CD4-positive, alpha-beta T cell (primary cell): Measurements from ENCODE around the gene PTPRM. TPM values are rescaled to one million over a fixed set of nuclear protein-coding genes. Genes with fewer than 3 reads are reported as not detected.

Experiments
- ATAC-seq: fragments of 200-7000 bp; cut with Tn5 transposase; one replicate; pipeline ENCODE4 v1.10.0; 2022; ENCODE audit warnings: mild to moderate bottlenecking; ENCODE audit not compliant: poor library complexity
- CTCF ChIA-PET: fragments of 350-600 bp; sonication (Branson Sonifier 250); formaldehyde crosslinking; loops from one replicate; lab custom pipeline; 2021; ENCODE audit warnings: antibody characterized with exemption, inconsistent platforms; lab: Charles Lee
- POLR2A ChIA-PET: fragments of 350-600 bp; sonication (Branson Sonifier 250); formaldehyde crosslinking; loops from one replicate; lab custom pipeline; 2021; ENCODE audit warnings: antibody characterized with exemption, inconsistent platforms; lab: Charles Lee
- DNase-seq, 14 experiments: peaks; one replicate each; pipeline ENCODE4 v3.0.0-alpha.2; 2013 to 2020; ENCODE audit warnings: mixed read lengths in 2 of 14
- H3K27ac ChIP-seq, 2 donors: one replicate each; pipeline versions ENCODE4 v1.5.1 to v1.7.0; 2013; ENCODE audit warnings: low read length in 2 of 2, low read depth in 1 of 2, mild to moderate bottlenecking in 1 of 2
- H3K27me3 ChIP-seq, 2 experiments: 1 replicate in 1 of 2; 2 replicates in 1 of 2; pipeline versions ENCODE4 v1.6.1 to v1.7.0; 2013; ENCODE audit warnings: low read length in 2 of 2, control low read depth in 1 of 2, mild to moderate bottlenecking in 1 of 2, moderate library complexity in 1 of 2; ENCODE audit not compliant: insufficient read depth in 2 of 2, control insufficient read depth in 1 of 2
- H3K36me3 ChIP-seq: one replicate; pipeline ENCODE4 v1.6.1; 2013; ENCODE audit warnings: low read length, control low read depth; ENCODE audit not compliant: insufficient read depth
- H3K4me1 ChIP-seq: one replicate; pipeline ENCODE4 v1.6.1; 2013; ENCODE audit warnings: low read length, control low read depth; ENCODE audit not compliant: insufficient read depth
- H3K4me3 ChIP-seq: one replicate; pipeline ENCODE4 v1.5.1; 2013; ENCODE audit warnings: mild to moderate bottlenecking, low read length, moderate library complexity
- H3K9me3 ChIP-seq, 2 experiments: 1 replicate in 1 of 2; 2 replicates in 1 of 2; pipeline versions ENCODE4 v1.6.1 to v1.7.0; 2013; ENCODE audit warnings: low read length in 2 of 2, mild to moderate bottlenecking in 2 of 2, control low read depth in 1 of 2, moderate library complexity in 1 of 2; ENCODE audit not compliant: control insufficient read depth in 1 of 2, insufficient read depth in 1 of 2
- H3K27ac Mint-ChIP-seq: one replicate; pipeline ENCODE4 v1.8.0; 2020; ENCODE audit warnings: mixed read lengths
- H3K27me3 Mint-ChIP-seq: one replicate; pipeline ENCODE4 v1.8.0; 2021; ENCODE audit warnings: mixed read lengths
- H3K36me3 Mint-ChIP-seq: one replicate; pipeline ENCODE4 v1.8.0; 2021; ENCODE audit warnings: low read depth, mixed read lengths
- H3K4me1 Mint-ChIP-seq: one replicate; pipeline ENCODE4 v1.8.0; 2021; ENCODE audit warnings: low read depth, mixed read lengths
- H3K4me3 Mint-ChIP-seq: one replicate; pipeline ENCODE4 v1.8.0; 2020; ENCODE audit warnings: mild to moderate bottlenecking, mixed read lengths
- H3K9me3 Mint-ChIP-seq: one replicate; pipeline ENCODE4 v1.8.0; 2020; ENCODE audit warnings: mixed read lengths
- CTCF ChIP-seq: fragments of 200-600 bp; IDR thresholded peaks from one replicate; pipeline ENCODE4 v1.8.0; 2022; ENCODE audit warnings: antibody characterized with exemption, mild to moderate bottlenecking
- intact Hi-C, 2 experiments: fragments of 100-400 bp; cut with DNase I in 1 of 2; cut with micrococcal nuclease in 1 of 2; formaldehyde crosslinking; loops; one replicate each; pipeline versions ENCODE4 v1.15.1 to v1.9.0; 2023 to 2025; cut with DNase I, micrococcal nuclease
- polyA plus RNA-seq, 2 donors: library from polyadenylated mRNA; unstranded; fragments of 120-200 nt; gene quantifications; one replicate each; pipeline ENCODE4 v1.2.1, GENCODE V29; 2013
- total RNA-seq, 174 experiments: library from RNA in 2 of 174; stranded (reverse) in 2 of 174; gene quantifications; one replicate each; pipeline ENCODE4 v1.2.3 and lab custom pipeline; 2021 to 2026

Gene PTPRM
- total RNA-seq: 10 to 100 TPM; 21.7 to 21.9 TPM
- polyA plus RNA-seq (2013, experiment 1 of 2): 24.8 TPM
- polyA plus RNA-seq (2013, experiment 2 of 2): 18.5 TPM
- 2.4 to 41.7 (median 13.9) reads per million in 172 experiments for total RNA-seq (lab: John Stamatoyannopoulos, UW)

DNA sequence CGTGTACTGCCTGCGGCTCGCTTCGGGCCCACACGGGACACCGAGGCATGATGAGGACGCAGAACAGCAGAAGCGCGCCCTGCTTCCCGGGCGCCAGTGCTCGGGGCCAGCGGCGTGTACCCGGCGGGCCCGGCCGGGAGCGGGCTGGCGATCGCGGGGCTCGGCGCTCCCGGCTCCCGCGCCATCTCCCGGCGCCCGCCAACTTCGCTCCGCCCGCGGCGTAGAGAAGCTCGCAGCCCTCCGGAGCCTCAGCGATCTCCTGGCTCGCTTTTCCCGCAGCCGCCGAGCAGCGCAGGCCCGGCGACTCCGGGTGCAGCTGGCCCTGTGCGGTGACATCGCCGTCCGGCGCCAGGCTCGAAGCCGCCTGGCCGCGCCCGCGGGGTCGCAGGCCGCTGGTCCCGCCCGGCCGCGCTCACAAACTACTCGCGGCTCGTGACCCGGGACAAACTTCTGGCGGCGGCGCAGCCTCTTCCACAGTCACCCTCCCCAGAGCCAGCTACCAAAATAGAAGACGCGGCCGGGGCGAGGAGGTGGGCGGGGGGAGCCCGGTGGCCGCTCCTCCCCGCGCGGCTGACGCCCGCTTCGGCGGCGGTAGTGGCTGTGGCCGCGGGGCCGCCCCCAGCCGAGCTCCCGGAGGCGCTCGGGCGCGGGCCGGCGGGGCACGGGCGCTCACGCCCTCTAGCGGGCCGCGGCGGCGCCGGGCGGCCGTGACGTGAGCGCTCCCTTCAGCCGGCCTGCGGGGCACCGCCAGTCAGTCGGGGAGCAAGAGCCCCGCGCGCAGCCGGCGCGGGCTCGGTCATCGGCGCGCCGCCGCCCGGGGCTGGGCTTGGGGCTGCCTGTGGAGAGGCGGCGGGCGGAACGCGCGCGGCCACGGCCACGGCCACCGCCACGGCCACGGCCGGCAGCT, at the start of gene PTPRM:
Gene PTPRM (plus strand): TSS at position 750 of the 907 bp plus-strand sequence. CDS start 503 bp downstream, outside the sequence.
- Histone ChIP-seq H3K27ac (no peak within 1 kb of the TSS), H3K9me3 (peaks cover 0 to 4% of the 10 kb centered on the region in 2 experiments), H3K4me3 (peak within 1 kb of the TSS; percentile 60), H3K27me3 (peaks cover 25 to 30% of the 10 kb centered on the region in 2 experiments), H3K36me3 (no peaks in the 10 kb centered on the region), H3K4me1 (peaks cover 3% of the 10 kb centered on the region)
- H3K36me3 Mint-ChIP-seq: no peaks in the 10 kb centered on the region
- no peaks in the 10 kb centered on the region for H3K9me3 Mint-ChIP-seq
- H3K27me3 Mint-ChIP-seq: peaks cover 71% of the 10 kb centered on the region
- no peak within 1 kb of the TSS for H3K27ac Mint-ChIP-seq
- ChIA-PET POLR2A (no interaction called here), CTCF (no interaction called here)
- no peak within 1 kb of the TSS for H3K4me3 Mint-ChIP-seq
- ATAC-seq (peak; percentile 83), DNase-seq (peak in 9 of 14 experiments; percentile 8 to 86 (median 36))
- TF ChIP-seq CTCF: no peak
- H3K4me1 Mint-ChIP-seq: peaks cover 14% of the 10 kb centered on the region
- intact Hi-C loops: loop anchor here in 1 of 2 experiments (5.0 kb wide), 1 partner anchor 1040 kb away; the partner anchor contains the start of gene RAB12

GRCh38 chr18:7517852-7518251, 49.3 kb upstream of the PTPRM start:
- no peaks in the 10 kb centered on the region for H3K4me1 ChIP-seq
- no peak overlapping the region for H3K27ac Mint-ChIP-seq
- no peak overlapping the region for H3K27ac ChIP-seq
- H3K27me3 ChIP-seq: peaks cover 0 to 2% of the 10 kb centered on the region in 2 experiments
- H3K9me3 Mint-ChIP-seq: no peaks in the 10 kb centered on the region
- intact Hi-C loops: no loop called here
- no peaks in the 10 kb centered on the region for H3K27me3 Mint-ChIP-seq
- ChIA-PET CTCF (no interaction called here), POLR2A (no interaction called here)
- no peaks in the 10 kb centered on the region for H3K4me1 Mint-ChIP-seq
- H3K4me3 Mint-ChIP-seq: no peak overlapping the region
- no peak overlapping the region for H3K4me3 ChIP-seq
- H3K36me3 Mint-ChIP-seq: no peaks in the 10 kb centered on the region
- H3K36me3 ChIP-seq: no peaks in the 10 kb centered on the region
- ATAC-seq (no peak), DNase-seq (no peak)
- no peak for TF ChIP-seq CTCF
- peaks cover 0 to 10% of the 10 kb centered on the region in 2 experiments for H3K9me3 ChIP-seq

DNA sequence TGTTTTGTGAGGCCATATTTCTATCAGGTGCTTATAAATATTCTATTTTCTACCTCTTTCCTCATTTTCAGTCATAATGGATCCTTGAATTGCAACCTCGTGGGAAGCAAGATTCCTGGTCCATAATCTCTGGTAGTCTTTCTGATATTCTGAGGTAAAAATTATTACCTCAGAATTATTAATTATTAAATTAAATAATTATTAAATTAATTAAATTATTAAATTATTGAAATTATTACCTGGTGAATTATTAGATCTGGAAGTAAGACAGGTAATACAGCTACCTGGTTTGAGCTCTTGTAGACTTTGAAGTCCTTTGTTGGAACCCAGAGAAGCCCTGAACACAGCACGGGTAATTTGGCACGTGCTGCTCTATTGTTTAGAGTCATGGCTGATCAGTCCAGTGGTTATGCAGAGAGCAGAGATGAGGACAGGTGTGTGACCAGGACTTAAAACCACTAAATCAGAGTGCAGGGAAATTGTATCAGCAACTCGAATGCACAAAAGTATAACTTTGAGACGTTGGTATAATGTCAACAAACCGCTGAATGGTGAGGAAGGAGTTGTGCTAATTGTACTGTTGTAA, 46.8 kb upstream of the PTPRM start:
- H3K4me1 Mint-ChIP-seq: no peaks in the 10 kb centered on the region
- H3K4me1 ChIP-seq: no peaks in the 10 kb centered on the region
- CTCF ChIA-PET: no interaction called here

More for the DNA sequence above, 46.8 kb upstream of the PTPRM start:
- TF ChIP-seq CTCF: no peak
- no peaks in the 10 kb centered on the region for H3K9me3 Mint-ChIP-seq
- no peak overlapping the region for H3K27ac Mint-ChIP-seq
- intact Hi-C loops: no loop called here
- Histone ChIP-seq H3K36me3 (no peaks in the 10 kb centered on the region), H3K27ac (no peak overlapping the region), H3K27me3 (peaks cover 0 to 2% of the 10 kb centered on the region in 2 experiments), H3K9me3 (peaks cover 0 to 9% of the 10 kb centered on the region in 2 experiments), H3K4me3 (no peak overlapping the region)
- no peaks in the 10 kb centered on the region for H3K27me3 Mint-ChIP-seq
- DNase-seq: no peak
- H3K4me3 Mint-ChIP-seq: no peak overlapping the region
- no peaks in the 10 kb centered on the region for H3K36me3 Mint-ChIP-seq
- ATAC-seq: no peak
- POLR2A ChIA-PET: no interaction called here
